Subcutaneous adipose tissue (tissue), 4 donors: ENCODE data around the gene ZMAT2. TPM values are rescaled to one million over a fixed set of nuclear protein-coding genes. Genes with fewer than 3 reads are reported as not detected.

Source experiments
- CTCF ChIP-seq: fragments of 450-650 bp; IDR thresholded peaks from one replicate; pipeline ENCODE4 v1.5.1; 2016; ENCODE audit warnings: low read depth, mild to moderate bottlenecking, control low read depth, antibody characterized with exemption, moderate library complexity
- total RNA-seq, 4 donors: library from RNA; depleted of rRNA; stranded (reverse); fragments of >200 nt; gene quantifications; one replicate each; pipeline ENCODE4 v1.1.0, GENCODE V29; 2016

Gene ZMAT2
- total RNA-seq, 4 donors from 2014 or later = 35.0 to 48.7 (median 43.0) TPM

DNA sequence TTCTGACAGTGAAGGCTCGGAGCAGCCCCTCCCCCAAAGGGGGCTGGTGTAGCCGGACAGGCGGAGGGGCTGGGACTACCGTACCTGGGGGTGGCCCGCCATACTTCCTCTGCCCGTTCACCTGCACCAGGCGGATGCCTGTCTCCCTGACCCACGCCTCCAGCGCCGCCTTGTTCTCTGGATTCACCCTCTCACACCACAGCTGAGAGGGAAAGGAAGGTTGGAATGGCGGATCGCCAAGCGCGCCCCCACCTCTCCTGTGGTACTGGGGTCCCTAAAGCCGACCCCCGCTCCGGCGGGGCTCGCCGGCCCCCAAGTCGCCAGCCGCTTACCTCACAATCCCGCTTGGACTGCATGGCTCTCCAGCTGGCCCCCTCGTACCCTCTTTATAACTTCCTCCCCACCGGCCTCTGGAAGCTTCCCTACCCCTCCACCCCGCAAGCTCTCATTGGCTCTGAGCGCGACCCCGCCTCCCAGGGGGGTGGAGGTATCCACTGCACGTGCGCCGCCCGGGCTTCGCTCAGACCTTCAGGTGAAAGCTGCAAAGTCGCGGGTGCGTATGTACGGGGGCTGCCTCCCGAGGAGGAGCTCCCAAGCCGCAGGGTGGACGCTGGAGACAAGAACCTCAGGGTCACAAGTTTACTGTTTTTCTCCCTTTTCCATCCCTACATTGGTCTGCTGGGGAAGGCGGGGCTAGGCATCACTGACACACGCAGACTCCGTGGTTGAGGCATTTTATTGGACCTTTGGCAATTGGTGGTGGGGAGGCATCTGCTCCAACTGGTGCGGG, 26.9 kb upstream of the ZMAT2 start, which contains the start of gene DND1:
Gene DND1 (minus strand): TSS at position 390 of the 790 bp plus-strand sequence. CDS start 34 bp downstream, at position 356.
- no peak for TF ChIP-seq CTCF

DNA sequence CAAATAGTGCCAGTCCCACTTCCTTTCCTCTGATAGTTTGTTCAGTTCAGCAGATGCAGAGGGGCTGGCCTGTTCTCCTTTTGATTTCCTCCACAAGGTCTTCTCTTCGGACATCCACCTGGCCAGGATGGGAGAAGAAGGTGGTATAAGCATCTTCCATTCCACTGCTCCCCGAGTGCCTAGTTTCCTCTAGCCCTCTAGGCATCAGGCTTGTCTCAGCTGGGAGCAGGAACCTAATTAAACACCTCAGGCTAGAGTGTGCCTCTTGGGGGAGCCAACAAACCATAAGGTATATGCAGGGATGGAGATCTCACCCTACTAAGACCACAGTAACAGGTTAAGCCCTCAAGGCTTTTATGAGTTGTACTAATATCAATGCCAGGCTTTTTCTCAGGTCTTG, 26.0 kb upstream of the ZMAT2 start:
- TF ChIP-seq CTCF = no peak

GRCh38 chr5:140674629-140675028, 25.6 kb upstream of the ZMAT2 start:
- no peak for TF ChIP-seq CTCF

- TF ChIP-seq CTCF = no peak
Observed at GRCh38 chr5:140677947-140678346, 22.3 kb upstream of the ZMAT2 start.

GRCh38 chr5:140678993-140679392, 21.3 kb upstream of the ZMAT2 start:
- no peak for TF ChIP-seq CTCF

- no peak for TF ChIP-seq CTCF
Observed at GRCh38 chr5:140690376-140690932, 9.8 kb upstream of the ZMAT2 start.
